NCI-H1417 treated with DMSO at 0.1 percent for 48 hours (cell line): ENCODE measurements around the gene SECISBP2.
"Not testable (repeated sequence)": the region's sequence is repeated elsewhere in the genome, so short reads cannot be mapped to it uniquely, and the experiment has no call there.

Experiments
- DNase-seq: peaks from one replicate; lab custom pipeline; 2025; lab: John Stamatoyannopoulos, UW

SECISBP2 gene

DNA sequence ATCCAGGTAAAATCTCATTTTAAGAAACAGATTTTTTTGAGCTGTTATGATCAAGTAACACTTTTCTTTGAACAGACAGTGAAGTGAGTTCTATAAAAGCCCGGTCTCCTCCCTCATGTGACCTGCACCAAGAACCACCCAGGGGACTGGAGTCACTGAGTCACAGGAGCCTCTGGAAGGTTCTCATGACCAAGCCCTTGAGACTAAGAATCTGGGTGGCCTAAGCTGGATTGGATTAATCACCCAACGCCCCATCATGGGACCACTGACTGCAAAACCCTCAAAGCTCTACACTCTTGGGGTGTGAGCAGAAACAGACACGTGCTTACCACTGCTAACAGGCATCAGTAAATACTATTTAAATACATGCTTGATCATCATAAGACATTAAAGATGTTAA lies 48.4 kb downstream of the SECISBP2 start:
- no peak for DNase-seq

DNA sequence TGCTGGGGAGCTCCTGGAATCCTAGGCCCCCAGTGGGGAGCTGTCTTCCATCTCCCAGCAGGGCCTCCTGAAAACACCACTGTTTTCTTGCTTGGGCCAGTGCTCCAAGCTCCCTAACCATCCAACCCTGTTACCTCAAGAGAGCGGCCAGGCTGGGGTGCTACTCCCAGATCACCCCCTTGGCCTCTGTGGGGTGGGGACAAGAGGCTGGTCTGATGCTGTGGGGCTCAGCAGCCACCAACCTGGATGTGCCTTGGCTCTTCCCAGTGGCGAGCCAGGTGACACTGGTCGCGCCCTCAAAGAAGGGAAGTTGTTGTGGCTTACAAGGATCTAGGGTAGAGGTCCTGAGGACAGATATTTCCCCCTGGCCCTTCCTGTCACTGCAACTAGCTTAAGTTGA lies 49.0 kb downstream of the SECISBP2 start:
- no peak for DNase-seq

DNA sequence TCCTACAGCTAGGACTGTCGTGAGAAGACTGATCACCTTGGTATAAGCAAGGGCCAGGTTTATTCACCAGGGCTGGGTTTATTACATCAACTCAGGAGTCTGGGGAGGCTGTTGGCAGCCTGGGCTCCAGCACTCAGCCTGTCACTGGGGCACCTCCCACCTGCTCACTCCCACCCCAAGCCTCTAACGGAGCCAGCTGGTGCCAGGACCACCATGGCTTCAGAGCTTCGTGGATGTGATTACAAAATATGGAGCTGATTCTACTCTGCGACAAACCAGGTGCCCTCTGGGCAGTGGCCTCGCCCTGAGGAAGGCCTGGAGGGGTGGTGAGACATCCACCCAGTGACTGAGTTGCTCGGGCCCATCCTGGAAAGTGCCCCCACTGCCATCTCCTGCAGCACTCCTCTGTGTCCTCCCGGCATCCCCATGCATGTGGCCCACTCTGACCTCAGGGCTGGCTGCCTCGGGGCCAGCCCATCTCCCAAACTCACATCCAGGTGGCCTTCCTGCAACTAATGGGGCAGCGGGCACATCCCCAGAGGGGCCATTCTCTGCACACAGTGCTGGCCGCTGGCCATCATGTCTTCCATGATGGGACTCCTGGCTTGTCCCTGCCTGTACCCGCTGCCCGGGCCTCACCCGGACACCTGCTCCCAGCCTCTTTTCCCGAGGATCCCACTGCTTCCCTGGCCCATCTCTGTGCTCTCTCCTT lies 49.6 kb downstream of the SECISBP2 start:
- no peak for DNase-seq

DNA sequence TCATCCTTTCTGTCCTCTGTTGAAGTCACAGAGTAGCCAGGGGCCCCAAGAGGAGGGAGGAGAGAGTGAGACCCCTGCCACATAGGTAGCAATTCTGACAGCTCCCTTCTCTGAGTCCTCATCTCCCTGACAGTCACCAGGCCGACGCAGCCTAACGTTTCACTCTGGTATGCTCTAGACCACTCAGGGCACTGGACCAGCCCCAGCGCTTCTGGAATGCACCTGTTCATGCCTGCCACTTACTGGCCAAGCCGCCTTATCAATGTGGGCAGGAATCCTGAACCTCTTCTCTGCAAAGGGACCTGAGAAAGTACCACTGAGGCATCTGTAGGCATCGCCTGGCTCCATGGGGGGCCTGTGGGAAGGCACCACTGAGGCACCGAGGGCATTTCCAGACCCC lies 50.2 kb downstream of the SECISBP2 start:
- no peak for DNase-seq

DNA sequence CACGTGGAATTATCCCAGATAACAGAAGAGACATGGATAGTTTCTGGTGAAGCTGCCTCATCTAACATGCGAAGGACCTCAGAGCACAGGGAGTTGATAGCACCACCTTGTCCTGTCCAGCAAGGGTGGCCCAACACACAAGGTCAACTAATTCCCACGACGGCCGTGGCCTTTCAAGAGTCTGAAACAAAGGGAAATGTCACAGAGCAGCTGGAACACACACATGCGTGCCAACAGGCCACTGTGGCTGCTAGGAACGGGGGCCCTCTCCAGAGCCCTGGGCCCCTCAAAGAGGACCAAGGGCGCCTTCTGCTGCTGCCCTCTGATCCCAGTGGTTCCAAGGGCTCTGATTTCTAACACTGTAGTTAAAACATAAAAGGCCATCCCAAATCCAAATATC lies 50.7 kb downstream of the SECISBP2 start:
- no peak for DNase-seq

DNA sequence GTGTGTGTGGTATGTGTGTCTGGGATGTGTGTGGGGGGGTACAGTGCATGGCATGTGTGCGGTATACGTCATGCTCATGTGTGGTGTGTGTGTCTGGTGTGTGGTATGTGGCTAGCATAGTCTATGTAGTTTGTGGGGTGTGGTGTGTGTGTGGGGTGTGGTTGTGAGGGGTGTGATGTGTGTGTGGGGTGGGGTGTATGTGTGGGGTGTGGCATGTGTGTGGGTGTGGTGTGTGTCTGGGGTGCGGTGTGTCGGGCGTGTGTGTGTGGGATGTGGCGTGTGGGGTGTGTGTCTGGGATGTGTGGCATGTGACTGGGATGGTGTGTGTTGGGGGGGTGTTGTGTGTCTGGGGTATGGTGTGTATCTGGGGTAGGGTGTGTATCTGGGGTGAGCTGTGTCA lies 52.3 kb downstream of the SECISBP2 start:
- no peak for DNase-seq

DNA sequence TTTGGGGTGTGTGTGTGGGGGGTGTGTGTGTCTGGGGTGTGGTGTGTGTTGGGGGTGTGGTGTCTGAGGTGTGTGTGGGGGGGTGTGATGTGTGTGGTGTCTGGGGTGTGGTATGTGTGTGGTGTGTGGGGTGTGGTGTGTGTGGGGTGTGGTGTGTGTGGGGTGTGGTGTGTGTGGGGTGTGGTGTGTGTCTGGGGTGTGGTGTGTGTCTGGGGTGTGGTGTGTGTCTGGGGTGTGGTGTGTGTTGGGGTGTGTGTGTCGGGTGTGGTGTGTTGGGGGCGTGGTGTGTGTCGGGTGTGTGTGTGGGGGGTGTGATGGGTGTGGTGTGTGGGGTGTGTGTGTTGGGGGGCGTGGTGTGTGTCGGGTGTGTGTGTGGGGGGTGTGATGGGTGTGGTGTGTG lies 53.5 kb downstream of the SECISBP2 start:
- DNase-seq: not testable (repeated sequence)

DNA sequence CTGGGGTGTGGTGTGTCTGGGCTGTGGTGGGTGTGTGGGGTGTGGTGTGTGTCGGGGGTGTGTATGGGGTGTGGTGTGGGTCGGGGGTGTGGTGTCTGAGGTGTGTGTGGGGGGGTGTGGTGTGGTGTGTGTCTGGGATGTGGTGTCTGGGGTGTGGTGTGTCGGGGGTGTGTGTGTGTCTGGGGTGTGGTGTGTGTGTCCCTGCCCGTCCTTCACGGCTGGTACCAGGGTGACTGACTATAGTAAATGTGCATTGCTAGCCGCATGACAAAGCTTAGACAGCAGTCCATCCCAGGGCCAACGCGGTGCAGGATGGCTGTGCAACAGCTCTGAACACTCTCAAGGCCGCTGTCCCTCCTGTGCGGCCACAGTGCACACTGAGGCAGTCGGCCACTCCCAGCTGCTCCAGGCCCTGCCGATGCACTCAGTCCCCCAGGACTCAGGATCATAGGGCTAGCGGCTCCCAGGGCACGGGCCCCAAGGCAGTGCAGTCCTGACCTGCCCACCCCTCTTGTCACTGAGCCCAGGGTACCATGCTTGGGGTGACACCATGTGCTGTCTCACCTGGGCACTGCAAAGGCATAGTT lies 54.0 kb downstream of the SECISBP2 start:
- DNase-seq: no peak

DNA sequence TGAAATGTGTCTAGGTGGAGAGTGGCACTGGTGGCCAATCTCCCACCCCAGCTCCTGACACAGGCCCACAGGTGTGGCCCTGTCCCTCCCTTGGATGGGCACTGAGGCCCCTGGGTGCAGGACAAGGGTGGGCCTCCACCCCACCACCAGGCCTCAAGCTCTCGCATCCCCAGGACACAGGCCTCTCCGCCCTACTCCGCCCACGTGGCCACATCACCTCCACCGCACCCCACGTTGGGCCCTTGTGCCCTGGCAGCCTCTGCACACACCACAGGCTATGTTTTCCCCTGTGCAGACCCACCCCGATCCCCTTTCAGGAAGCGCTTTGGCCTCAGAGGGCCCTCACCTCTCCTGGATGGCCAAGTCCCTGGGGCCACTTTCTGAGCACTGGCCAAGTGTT lies 54.7 kb downstream of the SECISBP2 start:
- no peak for DNase-seq

DNA sequence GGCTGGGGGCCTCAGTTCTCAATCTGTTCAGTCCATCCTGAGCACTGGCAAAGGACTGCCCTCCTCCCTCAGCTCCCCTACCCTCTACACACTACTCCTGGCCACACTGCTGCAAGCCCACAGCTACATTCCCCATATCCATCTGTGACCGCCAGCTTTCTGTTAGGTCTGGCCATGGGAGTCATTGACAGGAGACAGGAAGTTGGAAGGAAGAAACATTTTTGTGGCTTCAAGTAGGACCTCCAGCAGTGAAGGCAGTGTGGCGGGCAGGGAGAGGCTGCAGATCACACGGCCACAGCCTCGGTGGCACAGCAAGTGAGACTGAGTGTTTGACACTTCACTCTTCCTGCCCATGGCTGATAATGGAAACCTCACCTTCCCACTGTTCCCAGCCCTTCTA lies 55.9 kb downstream of the SECISBP2 start:
- no peak for DNase-seq

DNA sequence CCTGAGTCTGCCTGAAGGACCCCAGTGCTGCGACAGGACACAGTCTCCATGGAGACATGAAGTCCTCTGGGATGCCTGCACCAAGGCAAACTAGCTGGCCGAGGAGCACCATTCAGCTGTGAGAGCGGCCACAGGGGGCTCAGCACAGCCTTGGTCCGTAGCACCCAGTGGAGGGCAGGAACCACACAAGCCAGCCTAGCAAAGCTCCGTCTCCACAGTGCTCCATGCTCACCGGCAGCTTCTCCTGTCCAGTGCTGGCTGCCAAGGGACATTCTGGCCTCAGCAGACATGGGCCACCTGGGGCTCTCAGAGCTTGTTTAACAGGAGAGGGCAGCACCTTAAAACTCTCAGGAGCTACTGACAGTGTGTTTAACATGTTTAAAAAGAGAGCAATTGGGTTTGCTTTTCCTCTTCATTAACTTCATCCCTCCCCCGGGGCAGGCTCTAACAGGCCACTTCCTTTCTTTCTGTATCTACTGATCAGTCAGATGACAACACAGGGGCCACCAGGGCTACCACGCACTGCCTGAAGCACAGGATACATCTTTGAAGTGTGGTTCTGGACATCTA lies 57.0 kb downstream of the SECISBP2 start:
- no peak for DNase-seq

DNA sequence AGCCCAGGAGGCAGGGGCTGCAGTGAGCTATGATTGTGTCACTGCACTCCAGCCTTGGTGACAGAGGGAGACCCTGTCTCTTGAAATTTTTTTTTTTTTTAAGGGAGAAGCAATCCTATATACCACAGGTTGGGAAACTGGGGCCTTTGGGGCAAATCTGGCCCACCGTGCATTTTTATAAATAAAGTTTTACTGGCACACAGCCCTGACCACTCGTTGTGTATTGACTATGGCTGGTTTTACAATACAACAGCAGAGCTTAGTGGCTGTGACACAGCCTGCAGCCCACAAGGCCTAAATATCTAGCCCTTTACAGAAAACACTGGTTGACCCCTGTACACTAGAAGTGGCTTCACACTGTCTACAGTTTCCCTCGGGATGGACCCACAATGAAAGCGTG lies 58.0 kb downstream of the SECISBP2 start:
- no peak for DNase-seq

DNA sequence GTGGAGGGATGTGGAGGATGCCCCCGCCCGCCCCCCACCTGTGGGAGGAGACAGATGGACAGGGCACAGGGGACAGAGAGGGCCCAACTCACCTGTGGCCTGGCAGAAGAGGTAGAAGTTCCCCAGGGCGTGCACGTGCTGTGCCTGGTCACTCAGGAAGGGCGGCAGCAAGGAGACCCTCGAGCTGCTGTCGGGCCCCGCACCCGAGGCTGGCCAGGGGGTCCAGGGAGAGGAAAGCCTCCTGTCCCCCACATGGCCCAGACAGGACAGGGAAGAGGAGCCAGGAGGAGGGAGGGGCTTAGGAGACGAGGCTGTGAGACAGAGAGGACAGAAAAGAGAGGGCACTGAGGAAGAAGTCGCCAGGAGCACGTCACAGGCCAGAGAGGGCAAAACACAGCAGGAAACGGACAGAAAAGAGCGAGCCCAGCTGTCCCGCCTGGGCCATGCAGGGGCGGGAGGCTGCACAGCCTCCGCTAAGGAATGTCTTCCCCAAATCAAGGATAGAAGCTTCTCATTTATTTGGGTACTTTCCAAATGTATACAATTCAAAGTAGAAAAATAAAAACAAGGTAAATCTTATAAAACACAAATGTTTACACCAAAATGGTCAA lies 58.5 kb downstream of the SECISBP2 start:
- DNase-seq: no peak

DNA sequence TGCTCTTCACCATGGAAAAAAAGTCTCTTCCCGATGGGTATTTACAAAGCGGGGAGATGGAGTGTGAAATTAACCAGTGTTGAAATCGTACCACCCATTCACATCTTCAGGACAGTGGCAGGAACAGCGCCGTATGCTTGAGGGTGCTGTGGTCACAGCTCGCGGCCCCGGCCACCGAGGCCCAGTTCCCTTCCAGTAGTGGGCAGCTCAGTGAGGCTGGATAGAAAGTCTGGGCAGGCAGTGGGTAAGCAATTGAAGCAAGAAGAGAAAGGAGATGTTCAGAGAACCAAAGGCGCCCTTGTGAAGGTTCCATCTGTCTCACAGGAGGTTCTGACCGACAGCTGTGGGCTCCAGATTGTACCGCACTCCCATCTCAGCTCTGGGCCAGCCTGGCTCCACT lies 59.1 kb downstream of the SECISBP2 start:
- DNase-seq: no peak

DNA sequence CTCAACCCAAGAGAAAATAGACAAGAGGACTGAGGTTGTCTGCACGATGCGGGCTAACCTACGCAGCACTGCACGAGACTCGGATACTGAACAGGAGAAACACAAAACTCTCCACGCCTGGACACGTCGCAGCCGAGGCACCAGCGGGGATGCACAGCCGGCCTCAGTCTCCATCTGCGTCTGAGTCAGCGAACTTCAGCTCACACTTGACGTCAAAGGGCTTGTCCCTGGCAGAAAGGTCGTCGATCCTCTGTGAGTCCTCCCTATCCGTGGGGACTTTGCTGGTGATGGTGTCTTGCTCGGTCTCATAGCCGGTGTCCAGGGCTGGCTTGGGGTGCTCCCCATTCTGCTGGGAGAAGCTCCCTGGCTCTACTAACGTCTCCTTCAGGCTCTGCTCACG lies 60.2 kb downstream of the SECISBP2 start:
- DNase-seq: no peak

DNA sequence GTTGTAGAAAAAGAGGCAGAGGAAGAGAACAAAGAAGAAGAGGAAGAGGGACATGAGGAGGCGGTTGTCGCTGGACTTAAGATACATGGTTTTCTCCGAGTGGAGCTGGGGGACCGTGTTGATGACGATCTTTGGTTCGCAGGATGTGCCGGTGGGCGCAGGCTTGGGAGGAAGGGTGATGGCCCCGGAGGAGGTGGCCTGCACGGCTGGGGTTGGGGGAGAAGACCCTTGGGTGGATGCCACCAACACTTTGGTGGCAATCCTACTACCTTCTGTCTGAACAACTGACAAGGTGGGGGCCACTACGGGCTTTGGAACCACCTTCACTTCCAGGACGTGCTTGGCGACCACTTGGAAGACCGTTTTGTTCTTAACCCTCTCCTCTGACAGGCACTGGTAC lies 60.7 kb downstream of the SECISBP2 start:
- no peak for DNase-seq

DNA sequence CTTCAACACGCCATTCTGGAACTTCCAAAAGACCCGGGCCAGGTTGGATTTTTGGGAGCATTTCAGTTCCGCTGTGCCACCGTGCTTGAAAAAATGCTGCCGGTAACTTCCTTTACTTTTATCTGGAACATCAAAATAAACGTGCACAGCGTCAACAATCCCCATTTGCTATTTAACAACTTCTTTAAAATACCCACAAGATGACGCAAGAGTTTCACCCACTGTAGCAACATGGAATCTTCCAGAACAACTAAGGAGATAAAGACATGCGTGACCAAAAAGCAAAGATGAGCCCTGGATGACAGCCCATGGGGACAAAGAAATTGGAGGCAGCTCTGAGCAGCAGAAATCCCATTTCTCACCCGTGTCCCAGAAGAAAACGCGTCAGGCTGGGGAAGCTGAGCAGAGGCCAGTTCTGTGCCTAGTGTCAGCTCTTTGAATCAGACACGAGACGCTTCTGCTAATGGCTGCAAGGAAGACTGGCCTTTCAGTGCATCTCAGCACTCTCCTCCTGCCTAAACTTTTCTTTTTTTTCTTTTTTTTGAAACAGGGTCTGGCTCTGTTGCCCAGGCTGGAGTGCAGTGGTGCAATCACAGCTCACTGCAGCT lies 61.3 kb downstream of the SECISBP2 start:
- DNase-seq: no peak

DNA sequence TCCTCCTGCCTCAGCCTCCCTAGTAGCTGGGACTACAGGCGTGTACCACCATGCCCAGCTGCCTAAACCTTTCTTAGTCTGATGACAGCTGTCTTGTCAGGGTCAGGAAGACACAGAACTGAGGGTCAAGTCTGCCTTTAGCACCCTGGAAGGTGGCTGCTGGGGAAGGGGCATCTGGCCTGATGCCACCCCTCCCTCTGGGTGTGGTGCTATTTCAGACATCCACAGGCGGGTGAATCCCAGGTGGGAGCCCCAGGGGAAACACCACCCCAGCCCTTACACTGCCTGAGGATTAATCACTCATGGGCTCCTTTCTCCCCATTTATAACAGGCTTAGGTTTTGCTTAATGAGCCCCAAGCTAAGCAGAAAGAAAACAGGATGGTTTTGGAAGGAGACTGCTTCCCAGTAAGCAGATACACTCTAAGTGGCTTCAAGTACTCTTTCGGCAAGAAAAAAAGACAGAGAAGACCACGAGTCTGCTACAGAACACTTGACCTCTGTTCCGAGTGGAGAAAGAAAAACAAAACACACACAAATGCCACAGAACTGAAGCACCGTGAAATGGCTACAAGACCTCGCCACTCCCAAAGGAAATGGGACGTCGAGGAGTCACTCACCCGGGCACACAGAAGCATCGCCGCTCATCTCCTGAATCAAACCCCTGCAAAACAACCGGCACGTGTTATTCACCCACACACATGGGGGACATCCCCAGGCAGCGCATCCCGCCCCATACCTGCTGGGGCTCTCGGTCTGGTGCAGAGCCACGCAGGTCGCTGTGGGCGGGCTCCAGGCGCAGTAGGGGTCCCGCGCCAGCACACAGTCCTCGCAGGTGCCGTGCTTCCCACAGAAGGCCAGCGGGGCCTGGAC lies 62.4 kb downstream of the SECISBP2 start:
- no peak for DNase-seq

DNA sequence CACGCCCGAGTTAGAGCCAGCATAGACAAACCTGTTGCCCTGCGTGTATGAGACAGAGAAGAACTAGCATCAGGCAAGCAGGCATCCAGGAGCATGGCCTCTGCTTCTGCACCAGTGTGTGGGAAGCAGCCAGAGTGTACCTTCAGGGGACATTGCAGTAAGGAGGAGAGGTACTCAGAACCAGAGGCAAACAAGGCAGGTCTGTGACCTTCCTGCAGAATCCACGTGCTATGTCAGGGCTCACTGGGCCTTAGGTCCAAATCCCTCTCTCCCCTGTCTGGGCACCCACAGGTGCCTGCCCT lies 63.0 kb downstream of the SECISBP2 start:
- DNase-seq: no peak

DNA sequence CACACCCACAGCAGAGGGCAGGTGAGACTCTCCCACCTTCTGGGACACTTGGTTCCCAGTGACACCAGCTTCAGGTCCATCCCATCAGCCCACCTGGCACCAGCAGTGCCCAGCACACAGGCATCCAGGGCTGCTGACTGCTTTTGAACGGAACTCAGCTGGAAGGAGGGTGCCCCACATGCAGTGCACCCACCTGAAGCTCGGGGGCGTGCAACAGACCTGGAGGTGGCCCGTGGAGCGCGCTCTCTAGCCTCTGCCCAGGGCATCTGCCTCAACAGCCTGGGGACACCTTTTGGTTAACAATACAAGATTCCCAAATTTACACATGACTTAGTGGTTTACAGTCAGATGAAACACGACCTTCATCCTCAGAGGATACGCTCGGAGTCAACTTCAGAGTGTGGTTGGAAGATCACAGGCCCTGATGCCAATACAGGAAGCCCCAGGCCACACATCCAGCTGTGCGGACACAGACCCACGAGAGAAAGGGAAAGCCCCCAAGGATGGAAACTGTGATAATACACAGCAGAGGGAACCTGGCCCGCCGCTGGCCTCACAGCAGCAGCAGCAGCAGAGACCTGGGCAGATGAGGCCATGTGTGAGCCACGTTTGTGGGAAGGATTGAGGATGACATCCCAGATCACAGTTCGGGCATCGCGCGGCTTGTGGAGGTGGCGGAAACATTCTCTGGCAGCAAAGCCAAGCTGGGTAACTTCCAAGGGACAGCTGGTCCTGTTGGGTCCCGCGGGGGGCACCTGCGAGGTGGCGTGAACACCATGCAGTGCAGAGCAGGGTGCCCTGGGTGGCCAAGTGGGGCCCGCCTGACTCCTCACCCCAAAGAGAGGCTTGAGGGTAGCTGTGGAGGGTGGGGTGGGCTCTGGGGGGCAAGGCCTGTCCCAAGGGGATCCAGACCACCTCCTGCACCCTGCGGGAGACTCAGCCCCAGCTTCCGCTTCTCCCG lies 64.0 kb downstream of the SECISBP2 start:
- no peak for DNase-seq
